Measurements from ENCODE around the gene ZC3H6. TPM values are rescaled to one million over a fixed set of nuclear protein-coding genes. Genes with fewer than 3 reads are reported as not detected.

The ZC3H6 gene
- polyA plus RNA-seq, 1 of the 3 experiments (the other 2 are of a cell fraction) = 0.71 TPM

DNA sequence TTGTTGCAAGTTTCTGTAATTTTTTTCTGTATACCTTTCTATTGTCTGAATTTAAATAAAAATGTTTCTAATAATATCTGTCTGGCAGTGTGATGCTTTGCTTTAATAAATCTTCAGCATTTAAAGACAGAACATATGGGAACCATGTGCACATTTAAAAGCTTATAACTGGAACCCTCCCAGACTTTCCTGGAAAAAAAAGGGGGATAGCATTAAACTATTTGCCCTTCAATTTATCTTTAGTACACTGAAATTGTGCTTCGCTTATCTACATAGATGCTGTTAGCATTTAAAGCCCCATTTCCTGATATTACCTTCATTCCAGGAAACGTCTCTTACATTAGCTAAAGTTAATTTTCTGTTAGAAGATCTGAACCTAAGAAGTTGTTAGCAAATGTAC lies 64.6 kb downstream of the ZC3H6 start:
- TF ChIP-seq TAF1 (IDR thresholded peaks at IDR 0.05; ENCODE audit: borderline replicate concordance, low read depth, low read length) = no peak
- TF ChIP-seq, protein P1, sequence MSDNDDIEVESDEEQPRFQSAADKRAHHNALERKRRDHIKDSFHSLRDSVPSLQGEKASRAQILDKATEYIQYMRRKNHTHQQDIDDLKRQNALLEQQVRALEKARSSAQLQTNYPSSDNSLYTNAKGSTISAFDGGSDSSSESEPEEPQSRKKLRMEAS (IDR thresholded peaks at IDR 0.05; ENCODE audit: low read depth) = no peak
- TF ChIP-seq GABPA (IDR thresholded peaks at IDR 0.05; ENCODE audit: low read depth) = no peak
- TF ChIP-seq EP300 (IDR thresholded peaks at IDR 0.05; ENCODE audit: borderline replicate concordance in 1 of 2, low read depth in 1 of 2, low read length in 1 of 2) = no peak
- TF ChIP-seq ELF1 (IDR thresholded peaks at IDR 0.05) = no peak
- no peak for TF ChIP-seq RFX5 (IDR thresholded peaks at IDR 0.05; ENCODE audit: low read length)
- no peak for TF ChIP-seq CHD2 (IDR thresholded peaks at IDR 0.05; ENCODE audit: low read length, partially characterized antibody)
- TF ChIP-seq, protein P2, sequence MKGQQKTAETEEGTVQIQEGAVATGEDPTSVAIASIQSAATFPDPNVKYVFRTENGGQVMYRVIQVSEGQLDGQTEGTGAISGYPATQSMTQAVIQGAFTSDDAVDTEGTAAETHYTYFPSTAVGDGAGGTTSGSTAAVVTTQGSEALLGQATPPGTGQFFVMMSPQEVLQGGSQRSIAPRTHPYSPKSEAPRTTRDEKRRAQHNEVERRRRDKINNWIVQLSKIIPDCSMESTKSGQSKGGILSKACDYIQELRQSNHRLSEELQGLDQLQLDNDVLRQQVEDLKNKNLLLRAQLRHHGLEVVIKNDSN (IDR thresholded peaks at IDR 0.05; ENCODE audit: borderline replicate concordance, low read depth) = no peak
- no peak for TF ChIP-seq GATA2 (CRISPR knock-in tag; IDR thresholded peaks at IDR 0.05)
- no peak for TF ChIP-seq MXI1 (IDR thresholded peaks at IDR 0.05; ENCODE audit: low read depth, low read length)
- TF ChIP-seq RXRA (IDR thresholded peaks at IDR 0.05; ENCODE audit: borderline replicate concordance, low read depth) = no peak
- TF ChIP-seq RCOR1 (IDR thresholded peaks at IDR 0.05; ENCODE audit: low read length) = no peak
- TF ChIP-seq, protein P3, sequence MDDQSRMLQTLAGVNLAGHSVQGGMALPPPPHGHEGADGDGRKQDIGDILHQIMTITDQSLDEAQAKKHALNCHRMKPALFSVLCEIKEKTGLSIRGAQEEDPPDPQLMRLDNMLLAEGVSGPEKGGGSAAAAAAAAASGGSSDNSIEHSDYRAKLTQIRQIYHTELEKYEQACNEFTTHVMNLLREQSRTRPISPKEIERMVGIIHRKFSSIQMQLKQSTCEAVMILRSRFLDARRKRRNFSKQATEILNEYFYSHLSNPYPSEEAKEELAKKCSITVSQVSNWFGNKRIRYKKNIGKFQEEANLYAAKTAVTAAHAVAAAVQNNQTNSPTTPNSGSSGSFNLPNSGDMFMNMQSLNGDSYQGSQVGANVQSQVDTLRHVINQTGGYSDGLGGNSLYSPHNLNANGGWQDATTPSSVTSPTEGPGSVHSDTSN (IDR thresholded peaks at IDR 0.05) = no peak
- no peak for TF ChIP-seq NFIC (IDR thresholded peaks at IDR 0.05; ENCODE audit: borderline replicate concordance)
- no peak for TF ChIP-seq NRF1 (IDR thresholded peaks at IDR 0.05; ENCODE audit: low read depth, low read length)
- TF ChIP-seq FOXJ3 (CRISPR knock-in tag; IDR thresholded peaks at IDR 0.05) = no peak
- TF ChIP-seq, protein P4, sequence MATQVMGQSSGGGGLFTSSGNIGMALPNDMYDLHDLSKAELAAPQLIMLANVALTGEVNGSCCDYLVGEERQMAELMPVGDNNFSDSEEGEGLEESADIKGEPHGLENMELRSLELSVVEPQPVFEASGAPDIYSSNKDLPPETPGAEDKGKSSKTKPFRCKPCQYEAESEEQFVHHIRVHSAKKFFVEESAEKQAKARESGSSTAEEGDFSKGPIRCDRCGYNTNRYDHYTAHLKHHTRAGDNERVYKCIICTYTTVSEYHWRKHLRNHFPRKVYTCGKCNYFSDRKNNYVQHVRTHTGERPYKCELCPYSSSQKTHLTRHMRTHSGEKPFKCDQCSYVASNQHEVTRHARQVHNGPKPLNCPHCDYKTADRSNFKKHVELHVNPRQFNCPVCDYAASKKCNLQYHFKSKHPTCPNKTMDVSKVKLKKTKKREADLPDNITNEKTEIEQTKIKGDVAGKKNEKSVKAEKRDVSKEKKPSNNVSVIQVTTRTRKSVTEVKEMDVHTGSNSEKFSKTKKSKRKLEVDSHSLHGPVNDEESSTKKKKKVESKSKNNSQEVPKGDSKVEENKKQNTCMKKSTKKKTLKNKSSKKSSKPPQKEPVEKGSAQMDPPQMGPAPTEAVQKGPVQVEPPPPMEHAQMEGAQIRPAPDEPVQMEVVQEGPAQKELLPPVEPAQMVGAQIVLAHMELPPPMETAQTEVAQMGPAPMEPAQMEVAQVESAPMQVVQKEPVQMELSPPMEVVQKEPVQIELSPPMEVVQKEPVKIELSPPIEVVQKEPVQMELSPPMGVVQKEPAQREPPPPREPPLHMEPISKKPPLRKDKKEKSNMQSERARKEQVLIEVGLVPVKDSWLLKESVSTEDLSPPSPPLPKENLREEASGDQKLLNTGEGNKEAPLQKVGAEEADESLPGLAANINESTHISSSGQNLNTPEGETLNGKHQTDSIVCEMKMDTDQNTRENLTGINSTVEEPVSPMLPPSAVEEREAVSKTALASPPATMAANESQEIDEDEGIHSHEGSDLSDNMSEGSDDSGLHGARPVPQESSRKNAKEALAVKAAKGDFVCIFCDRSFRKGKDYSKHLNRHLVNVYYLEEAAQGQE (IDR thresholded peaks at IDR 0.05; ENCODE audit: low read depth, low read length) = no peak
- Histone ChIP-seq H3K9ac (no peak overlapping the region), H3K9me2 (no peaks in the 10 kb centered on the region), H3K79me2 (ENCODE audit: insufficient read depth) (no peaks in the 10 kb centered on the region), H3K4me3 (ENCODE audit: low read depth in 2 of 2, low read length in 1 of 2) (no peak overlapping the region), H3K9me3 (no peaks in the 10 kb centered on the region), H4K20me1 (ENCODE audit: insufficient read depth) (no peaks in the 10 kb centered on the region), H3F3A (replicated peaks; ENCODE audit: insufficient read depth) (no peaks in the 10 kb centered on the region), H3K27ac (ENCODE audit: low read depth in 2 of 2, low read length in 1 of 2) (no peak overlapping the region), H2AFZ (ENCODE audit: low read depth) (no peak overlapping the region), H3K27me3 (ENCODE audit: insufficient read depth) (no peaks in the 10 kb centered on the region), H3K4me2 (no peak overlapping the region), H3K4me1 (ENCODE audit: control insufficient read depth in 1 of 2, insufficient read depth in 2 of 2, low read depth in 1 of 2, low read length in 1 of 2) (no peaks in the 10 kb centered on the region; a peak in 1 of 4 replicates), H3K36me3 (replicated peaks in 1 of 2; ENCODE audit: control insufficient read depth in 1 of 2, insufficient read depth in 2 of 2, low read length in 1 of 2) (no peaks in the 10 kb centered on the region)
- ChIA-PET CTCF (no interaction called here), POLR2A (no interaction called here)
- DNase-seq = no peak
- WGBS (ENCODE audit: low lambda C conversion rate) = 72% methylated on average over 2 of the region's 2 CpGs
